ENCODE measurements around the gene EHBP1. TPM values are rescaled to one million over a fixed set of nuclear protein-coding genes. Genes with fewer than 3 reads are reported as not detected.

The EHBP1 gene
- total RNA-seq, 4 donors from 2014 or later, result 42.9 to 116 (median 58.3) TPM

GRCh38 chr2:62783679-62784078, 78.2 kb downstream of the EHBP1 start:
- DNase-seq (ENCODE audit: low spot score in 2 of 2), result no peak
- Histone ChIP-seq H3K4me3 (no peak overlapping the region), H3K4me1 (peaks cover 24% of the 10 kb centered on the region), H3K27me3 (no peaks in the 10 kb centered on the region), H3K36me3 (no peaks in the 10 kb centered on the region), H3K27ac (no peak overlapping the region), H3K9me3 (no peaks in the 10 kb centered on the region)
- TF ChIP-seq POLR2A (IDR thresholded peaks at IDR 0.05) (no peak), POLR2AphosphoS5 (IDR thresholded peaks at IDR 0.05) (no peak), CTCF (IDR thresholded peaks at IDR 0.05) (no peak), EP300 (IDR thresholded peaks at IDR 0.05) (no peak)

DNA sequence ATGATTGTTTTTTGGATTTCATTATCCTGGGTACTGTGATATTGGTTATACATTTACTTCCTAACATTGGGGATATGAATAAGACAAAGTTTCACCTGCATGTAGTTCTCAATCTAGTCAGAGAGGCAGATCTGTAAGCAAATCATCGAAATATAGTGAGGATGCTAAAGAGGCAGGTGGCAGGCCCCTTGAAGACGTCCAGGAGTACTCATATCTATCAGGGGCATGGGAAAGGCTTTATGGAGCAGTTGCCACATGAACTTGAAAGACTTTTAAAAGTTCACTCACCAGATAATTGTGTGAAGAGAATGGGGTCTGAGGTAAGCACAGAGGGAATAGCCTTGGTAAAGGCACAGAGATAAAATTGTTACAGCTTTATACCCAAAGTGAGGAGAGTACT, 78.8 kb downstream of the EHBP1 start:
- WGBS, result 91% methylated on average over 2 of the region's 2 CpGs

DNA sequence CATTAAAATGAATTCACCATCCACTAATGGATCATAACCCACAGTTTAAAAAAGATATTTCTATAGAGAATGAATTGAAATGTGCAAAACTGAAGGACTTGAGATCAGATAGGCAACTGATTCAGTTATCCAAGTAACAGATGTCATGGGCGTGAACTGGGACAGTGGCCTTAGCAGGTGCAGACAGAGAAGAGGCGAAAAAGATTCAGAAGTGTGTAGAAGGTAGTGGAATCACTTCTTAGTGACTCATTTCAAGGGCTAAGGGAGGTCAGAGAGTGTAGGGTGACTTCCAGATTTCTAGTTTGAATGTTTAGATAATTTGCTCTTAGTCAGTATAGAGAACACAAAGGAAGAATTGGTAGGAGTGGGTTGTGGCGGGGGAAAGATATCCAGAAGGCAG, 79.7 kb downstream of the EHBP1 start:
- no peak overlapping the region for H3K27ac ChIP-seq
- no peaks in the 10 kb centered on the region for H3K36me3 ChIP-seq
- DNase-seq (ENCODE audit: low spot score in 2 of 2), result no peak
- no peaks in the 10 kb centered on the region for H3K9me3 ChIP-seq
- no peaks in the 10 kb centered on the region for H3K27me3 ChIP-seq
- no peak overlapping the region for H3K4me3 ChIP-seq
- peaks cover 39% of the 10 kb centered on the region for H3K4me1 ChIP-seq
- 90% methylated on average over 3 of the region's 3 CpGs for WGBS
- TF ChIP-seq EP300 (IDR thresholded peaks at IDR 0.05) (no peak), CTCF (IDR thresholded peaks at IDR 0.05) (no peak), POLR2AphosphoS5 (IDR thresholded peaks at IDR 0.05) (no peak), POLR2A (IDR thresholded peaks at IDR 0.05) (no peak)

More for the DNA sequence above, 78.8 kb downstream of the EHBP1 start:
- TF ChIP-seq POLR2A (IDR thresholded peaks at IDR 0.05), result no peak
- no peak for TF ChIP-seq POLR2AphosphoS5 (IDR thresholded peaks at IDR 0.05)
- no peak for TF ChIP-seq CTCF (IDR thresholded peaks at IDR 0.05)
- no peak for TF ChIP-seq EP300 (IDR thresholded peaks at IDR 0.05)
- Histone ChIP-seq H3K36me3 (no peaks in the 10 kb centered on the region), H3K9me3 (no peaks in the 10 kb centered on the region), H3K4me3 (no peak overlapping the region), H3K27ac (no peak overlapping the region), H3K27me3 (no peaks in the 10 kb centered on the region), H3K4me1 (peaks cover 30% of the 10 kb centered on the region)
- DNase-seq (ENCODE audit: low spot score in 2 of 2), result no peak

GRCh38 chr2:62785810-62786597, 80.5 kb downstream of the EHBP1 start:
- no peaks in the 10 kb centered on the region for H3K9me3 ChIP-seq
- H3K4me1 ChIP-seq, result peaks cover 40% of the 10 kb centered on the region
- H3K36me3 ChIP-seq, result no peaks in the 10 kb centered on the region
- no peak overlapping the region for H3K27ac ChIP-seq
- H3K4me3 ChIP-seq, result no peak overlapping the region
- DNase-seq (ENCODE audit: low spot score in 2 of 2), result no peak
- no peaks in the 10 kb centered on the region for H3K27me3 ChIP-seq
- WGBS, result 73% methylated on average over 4 of the region's 4 CpGs
- TF ChIP-seq POLR2A (IDR thresholded peaks at IDR 0.05) (no peak), EP300 (IDR thresholded peaks at IDR 0.05) (no peak), POLR2AphosphoS5 (IDR thresholded peaks at IDR 0.05) (no peak), CTCF (IDR thresholded peaks at IDR 0.05) (no peak)

DNA sequence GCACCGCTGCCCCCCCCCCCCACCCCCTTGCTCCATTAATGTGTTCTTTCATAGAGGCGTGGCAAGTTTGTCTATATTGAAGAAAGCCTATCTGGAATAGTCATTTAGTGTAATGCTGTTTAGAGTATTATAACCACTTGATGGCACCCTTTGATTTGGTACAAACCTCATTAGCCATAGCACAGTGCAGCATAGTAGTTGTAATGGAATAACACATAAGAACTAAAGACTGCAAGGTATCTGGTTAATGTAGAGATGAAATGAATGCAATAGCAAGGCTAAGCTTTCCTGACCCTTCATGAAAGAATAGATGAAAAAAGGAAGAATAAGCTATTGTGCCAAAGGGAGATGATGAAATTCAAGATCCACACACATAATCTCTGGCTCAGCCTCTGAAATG, 81.9 kb downstream of the EHBP1 start:
- 13% methylated on average over 2 of the region's 2 CpGs for WGBS
- DNase-seq (ENCODE audit: low spot score in 2 of 2), result no peak
- no peaks in the 10 kb centered on the region for H3K36me3 ChIP-seq
- H3K4me3 ChIP-seq, result no peak overlapping the region
- peaks cover 40% of the 10 kb centered on the region for H3K4me1 ChIP-seq
- no peak overlapping the region for H3K27ac ChIP-seq
- no peaks in the 10 kb centered on the region for H3K27me3 ChIP-seq
- H3K9me3 ChIP-seq, result no peaks in the 10 kb centered on the region
- peak in 1 of 2 donors; percentile 25 for TF ChIP-seq CTCF (IDR thresholded peaks at IDR 0.05)
- TF ChIP-seq POLR2A (IDR thresholded peaks at IDR 0.05), result no peak
- TF ChIP-seq EP300 (IDR thresholded peaks at IDR 0.05), result no peak

All from suprapubic skin (tissue), 4 donors.